ENCODE data around the gene CCAR1. TPM values are rescaled to one million over a fixed set of nuclear protein-coding genes. Genes with fewer than 3 reads are reported as not detected.

CCAR1 gene
- total and polyA plus RNA-seq, 2 of the 13 experiments (the other 11 are each of a cell fraction or from before 2014, with no cell fraction given): 74.5 to 81.6 TPM

DNA sequence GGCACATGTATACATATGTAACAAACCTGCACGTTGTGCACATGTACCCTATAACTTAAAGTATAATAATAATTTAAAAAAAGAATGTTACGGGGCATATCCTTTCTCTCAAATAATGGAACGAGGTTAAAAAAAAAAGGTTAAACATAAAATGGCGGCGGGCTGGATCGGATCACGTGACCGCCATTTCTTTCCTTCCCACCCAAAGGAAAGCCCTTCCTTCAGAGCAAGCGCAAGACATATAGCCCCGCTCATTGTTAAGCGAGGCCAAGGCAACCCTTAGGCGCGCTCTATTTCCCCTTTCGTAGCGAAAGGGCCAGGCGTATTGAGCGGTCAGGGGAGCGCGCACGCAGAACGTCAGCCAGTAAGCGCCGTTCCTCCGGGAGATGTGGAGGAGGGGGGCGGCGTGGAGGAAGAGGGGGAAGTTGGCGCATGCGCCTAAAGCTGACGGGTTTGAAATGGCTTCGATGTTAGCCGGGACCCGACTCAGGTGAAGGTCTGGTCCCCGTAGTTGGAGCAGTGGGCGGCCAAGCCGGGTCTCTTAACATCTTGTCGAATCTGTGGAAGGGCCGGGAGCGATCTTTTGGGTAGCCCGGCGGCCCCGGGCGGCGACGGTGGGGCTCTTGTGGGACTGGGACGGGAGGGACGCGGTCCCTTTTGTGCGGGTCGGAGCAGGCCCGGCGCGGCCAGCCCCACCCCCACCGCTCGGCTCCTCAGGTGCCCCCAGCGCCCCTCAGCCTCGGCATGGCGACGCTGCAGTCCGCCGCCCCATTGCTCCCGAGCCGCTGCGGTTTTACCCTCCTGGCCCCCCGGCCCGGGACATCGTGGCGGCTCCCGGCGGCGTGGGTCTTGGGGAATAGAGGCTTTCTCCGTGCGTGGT is at the start of gene CCAR1 (continued):
- TF ChIP-seq HNF1A (IDR thresholded peaks at IDR 0.05; ENCODE audit: low read depth) (no peak), HNF1A (CRISPR knock-in tag; IDR thresholded peaks at IDR 0.05; ENCODE audit: borderline replicate concordance) (no peak), BRCA1 (CRISPR knock-in tag; IDR thresholded peaks at IDR 0.05) (peak; percentile 45; the same call in 1 of the 2 replicates), ZNF646 (CRISPR knock-in tag; IDR thresholded peaks at IDR 0.05) (no peak), DNMT1 (CRISPR knock-in tag; IDR thresholded peaks at IDR 0.05) (no peak; the same call in 1 of the 2 replicates), MEIS1 (CRISPR knock-in tag; IDR thresholded peaks at IDR 0.05; ENCODE audit: borderline replicate concordance) (peak; percentile 76; the same call in 1 of the 2 replicates), TAF15 (IDR thresholded peaks at IDR 0.05; ENCODE audit: low read depth, low read length, poor library complexity, severe bottlenecking) (no peak), HMGA1 (CRISPR knock-in tag; conservative IDR thresholded peaks at IDR 0.05) (no peak)
- TF ChIP-seq, protein P1, sequence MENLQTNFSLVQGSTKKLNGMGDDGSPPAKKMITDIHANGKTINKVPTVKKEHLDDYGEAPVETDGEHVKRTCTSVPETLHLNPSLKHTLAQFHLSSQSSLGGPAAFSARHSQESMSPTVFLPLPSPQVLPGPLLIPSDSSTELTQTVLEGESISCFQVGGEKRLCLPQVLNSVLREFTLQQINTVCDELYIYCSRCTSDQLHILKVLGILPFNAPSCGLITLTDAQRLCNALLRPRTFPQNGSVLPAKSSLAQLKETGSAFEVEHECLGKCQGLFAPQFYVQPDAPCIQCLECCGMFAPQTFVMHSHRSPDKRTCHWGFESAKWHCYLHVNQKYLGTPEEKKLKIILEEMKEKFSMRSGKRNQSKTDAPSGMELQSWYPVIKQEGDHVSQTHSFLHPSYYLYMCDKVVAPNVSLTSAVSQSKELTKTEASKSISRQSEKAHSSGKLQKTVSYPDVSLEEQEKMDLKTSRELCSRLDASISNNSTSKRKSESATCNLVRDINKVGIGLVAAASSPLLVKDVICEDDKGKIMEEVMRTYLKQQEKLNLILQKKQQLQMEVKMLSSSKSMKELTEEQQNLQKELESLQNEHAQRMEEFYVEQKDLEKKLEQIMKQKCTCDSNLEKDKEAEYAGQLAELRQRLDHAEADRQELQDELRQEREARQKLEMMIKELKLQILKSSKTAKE (CRISPR knock-in tag; IDR thresholded peaks at IDR 0.05; ENCODE audit: borderline replicate concordance): no peak
- TF ChIP-seq, protein P2, sequence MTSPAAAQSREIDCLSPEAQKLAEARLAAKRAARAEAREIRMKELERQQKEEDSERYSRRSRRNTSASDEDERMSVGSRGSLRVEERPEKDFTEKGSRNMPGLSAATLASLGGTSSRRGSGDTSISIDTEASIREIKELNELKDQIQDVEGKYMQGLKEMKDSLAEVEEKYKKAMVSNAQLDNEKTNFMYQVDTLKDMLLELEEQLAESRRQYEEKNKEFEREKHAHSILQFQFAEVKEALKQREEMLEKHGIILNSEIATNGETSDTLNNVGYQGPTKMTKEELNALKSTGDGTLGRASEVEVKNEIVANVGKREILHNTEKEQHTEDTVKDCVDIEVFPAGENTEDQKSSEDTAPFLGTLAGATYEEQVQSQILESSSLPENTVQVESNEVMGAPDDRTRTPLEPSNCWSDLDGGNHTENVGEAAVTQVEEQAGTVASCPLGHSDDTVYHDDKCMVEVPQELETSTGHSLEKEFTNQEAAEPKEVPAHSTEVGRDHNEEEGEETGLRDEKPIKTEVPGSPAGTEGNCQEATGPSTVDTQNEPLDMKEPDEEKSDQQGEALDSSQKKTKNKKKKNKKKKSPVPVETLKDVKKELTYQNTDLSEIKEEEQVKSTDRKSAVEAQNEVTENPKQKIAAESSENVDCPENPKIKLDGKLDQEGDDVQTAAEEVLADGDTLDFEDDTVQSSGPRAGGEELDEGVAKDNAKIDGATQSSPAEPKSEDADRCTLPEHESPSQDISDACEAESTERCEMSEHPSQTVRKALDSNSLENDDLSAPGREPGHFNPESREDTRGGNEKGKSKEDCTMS (CRISPR knock-in tag; conservative IDR thresholded peaks at IDR 0.05): no peak

Measured in HepG2 (cell line).